ENCODE results near the gene SNAP47. TPM values are rescaled to one million over a fixed set of nuclear protein-coding genes. Genes with fewer than 3 reads are reported as not detected.
A peak's percentile ranks its signal among the peaks of the same experiment; 100 is the strongest.

Gene SNAP47
- total RNA-seq, 2 experiments from 2014 or later: 30.3 to 31.2 TPM

- ATAC-seq (no peak), DNase-seq (no peak)
- Mint-ChIP-seq H3K27me3 (no peaks in the 10 kb centered on the region), H3K4me3 (no peak overlapping the region), H3K4me1 (peaks cover 22% of the 10 kb centered on the region), H3K9me3 (ENCODE audit: low read depth) (no peaks in the 10 kb centered on the region), H3K27ac (no peak overlapping the region), H3K36me3 (ENCODE audit: low read depth) (no peaks in the 10 kb centered on the region)
- CTCF ChIA-PET: no interaction called here
- intact Hi-C loops (cut with DNase I, micrococcal nuclease): no loop called here
- POLR2A ChIA-PET: no interaction called here
These were observed 7.8 kb downstream of the SNAP47 start for GRCh38 chr1:227742738-227743715.

GRCh38 chr1:227744668-227745067, 9.4 kb downstream of the SNAP47 start:
- intact Hi-C loops (cut with DNase I, micrococcal nuclease): no loop called here
- Mint-ChIP-seq H3K9me3 (ENCODE audit: low read depth) (no peaks in the 10 kb centered on the region), H3K27me3 (no peaks in the 10 kb centered on the region), H3K4me3 (no peak overlapping the region), H3K4me1 (peaks cover 30% of the 10 kb centered on the region), H3K36me3 (ENCODE audit: low read depth) (peaks cover 7% of the 10 kb centered on the region), H3K27ac (no peak overlapping the region)
- ChIA-PET CTCF (no interaction called here), POLR2A (no interaction called here)
- no peak for DNase-seq
- ATAC-seq: no peak

GRCh38 chr1:227745568-227746265, 10.5 kb downstream of the SNAP47 start:
- Mint-ChIP-seq H3K36me3 (ENCODE audit: low read depth) (peaks cover 7% of the 10 kb centered on the region), H3K4me3 (no peak overlapping the region), H3K9me3 (ENCODE audit: low read depth) (no peaks in the 10 kb centered on the region), H3K27ac (no peak overlapping the region), H3K4me1 (peaks cover 30% of the 10 kb centered on the region), H3K27me3 (no peaks in the 10 kb centered on the region)
- ChIA-PET CTCF (no interaction called here), POLR2A (no interaction called here)
- ATAC-seq (no peak), DNase-seq (no peak)
- intact Hi-C loops (cut with DNase I, micrococcal nuclease): no loop called here

- Mint-ChIP-seq H3K4me1 (peaks cover 23% of the 10 kb centered on the region), H3K36me3 (ENCODE audit: low read depth) (peaks cover 9% of the 10 kb centered on the region), H3K4me3 (no peak overlapping the region), H3K27ac (no peak overlapping the region), H3K27me3 (no peaks in the 10 kb centered on the region), H3K9me3 (ENCODE audit: low read depth) (no peaks in the 10 kb centered on the region)
- intact Hi-C loops (cut with DNase I, micrococcal nuclease): no loop called here
- ATAC-seq (no peak), DNase-seq (no peak)
- ChIA-PET CTCF (no interaction called here), POLR2A (no interaction called here)
These were observed 11.4 kb downstream of the SNAP47 start for GRCh38 chr1:227746676-227747075.

- ChIA-PET POLR2A (no interaction called here), CTCF (no interaction called here)
- H3K4me1 Mint-ChIP-seq: peaks cover 24% of the 10 kb centered on the region
- H3K9me3 Mint-ChIP-seq (ENCODE audit: low read depth): no peaks in the 10 kb centered on the region
- no peaks in the 10 kb centered on the region for H3K27me3 Mint-ChIP-seq
- H3K27ac Mint-ChIP-seq: no peak overlapping the region
- H3K4me3 Mint-ChIP-seq: no peak overlapping the region
- intact Hi-C loops (cut with DNase I, micrococcal nuclease): no loop called here
- H3K36me3 Mint-ChIP-seq (ENCODE audit: low read depth): peaks cover 10% of the 10 kb centered on the region
- DNase-seq (no peak), ATAC-seq (no peak)
These were observed 12.1 kb downstream of the SNAP47 start for GRCh38 chr1:227747382-227747781.

- POLR2A ChIA-PET: no interaction called here
- H3K4me1 Mint-ChIP-seq: peaks cover 25% of the 10 kb centered on the region
- no peak overlapping the region for H3K4me3 Mint-ChIP-seq
- DNase-seq (no peak), ATAC-seq (no peak)
- H3K27ac Mint-ChIP-seq: peak overlapping the region; percentile 22
- H3K27me3 Mint-ChIP-seq: no peaks in the 10 kb centered on the region
- intact Hi-C loops (cut with DNase I, micrococcal nuclease): no loop called here
- no peaks in the 10 kb centered on the region for H3K9me3 Mint-ChIP-seq (ENCODE audit: low read depth)
- H3K36me3 Mint-ChIP-seq (ENCODE audit: low read depth): peaks cover 11% of the 10 kb centered on the region
- CTCF ChIA-PET: no interaction called here
These were observed 12.8 kb downstream of the SNAP47 start for GRCh38 chr1:227747948-227748495.

- Mint-ChIP-seq H3K4me3 (no peak overlapping the region), H3K4me1 (peaks cover 23% of the 10 kb centered on the region), H3K36me3 (ENCODE audit: low read depth) (peaks cover 11% of the 10 kb centered on the region), H3K27ac (peak overlapping the region; percentile 77), H3K27me3 (no peaks in the 10 kb centered on the region), H3K9me3 (ENCODE audit: low read depth) (no peaks in the 10 kb centered on the region)
- ChIA-PET POLR2A (no interaction called here), CTCF (no interaction called here)
- ATAC-seq: peak; percentile 88
- peak; percentile 60 for DNase-seq
- intact Hi-C loops (cut with DNase I, micrococcal nuclease): no loop called here
These were observed 13.4 kb downstream of the SNAP47 start for GRCh38 chr1:227748496-227749182.

GRCh38 chr1:227749225-227749624, 14.0 kb downstream of the SNAP47 start:
- no peak overlapping the region for H3K4me3 Mint-ChIP-seq
- H3K36me3 Mint-ChIP-seq (ENCODE audit: low read depth): peaks cover 13% of the 10 kb centered on the region
- peaks cover 17% of the 10 kb centered on the region for H3K4me1 Mint-ChIP-seq
- peak overlapping the region; percentile 77 for H3K27ac Mint-ChIP-seq
- H3K9me3 Mint-ChIP-seq (ENCODE audit: low read depth): no peaks in the 10 kb centered on the region
- ChIA-PET POLR2A (no interaction called here), CTCF (interaction anchor here (1.0 kb wide), 2 partner anchors 15 to 19 kb away, joined by 3 to 4 read pairs; no protein-coding TSS in a partner anchor)
- no peak for DNase-seq
- H3K27me3 Mint-ChIP-seq: no peaks in the 10 kb centered on the region
- intact Hi-C loops (cut with DNase I, micrococcal nuclease): no loop called here
- ATAC-seq: no peak

- intact Hi-C loops (cut with DNase I, micrococcal nuclease): no loop called here
- Mint-ChIP-seq H3K36me3 (ENCODE audit: low read depth) (peaks cover 18% of the 10 kb centered on the region), H3K4me3 (no peak overlapping the region), H3K9me3 (ENCODE audit: low read depth) (no peaks in the 10 kb centered on the region), H3K4me1 (peaks cover 13% of the 10 kb centered on the region), H3K27ac (no peak overlapping the region), H3K27me3 (no peaks in the 10 kb centered on the region)
- ATAC-seq (no peak), DNase-seq (no peak)
- ChIA-PET POLR2A (no interaction called here), CTCF (interaction anchor here (0.6 to 1.0 kb wide), 3 partner anchors 14 to 60 kb away, joined by 3 to 4 read pairs (median 3); no protein-coding TSS in a partner anchor)
These were observed 14.9 kb downstream of the SNAP47 start for GRCh38 chr1:227749916-227750710.

- Mint-ChIP-seq H3K4me1 (peaks cover 33% of the 10 kb centered on the region), H3K27ac (no peak overlapping the region), H3K27me3 (no peaks in the 10 kb centered on the region), H3K4me3 (no peak overlapping the region), H3K9me3 (ENCODE audit: low read depth) (no peaks in the 10 kb centered on the region), H3K36me3 (ENCODE audit: low read depth) (peaks cover 26% of the 10 kb centered on the region)
- ChIA-PET POLR2A (interaction anchor here (1.2 kb wide), 1 partner anchor 180 kb away, joined by 4 read pairs; no protein-coding TSS in a partner anchor), CTCF (interaction anchor here (0.6 to 1.9 kb wide), 2 partner anchors 8 to 61 kb away, joined by 3 to 5 read pairs; partner anchors contain the start of gene PRSS38)
- DNase-seq (no peak), ATAC-seq (no peak)
- intact Hi-C loops (cut with DNase I, micrococcal nuclease): no loop called here
These were observed 18.9 kb downstream of the SNAP47 start for GRCh38 chr1:227753999-227754711.

All from activated CD4-positive, alpha-beta T cell treated with anti-CD3 and anti-CD28 coated beads for 36 hours (primary cell).